HUES48 (cell line): ENCODE results near the gene GLRA3.

ENCODE experiments used
- H3K27ac ChIP-seq: one replicate; pipeline ENCODE4 v1.7.0; 2013; ENCODE audit warnings: low read depth, low read length, inconsistent platforms
- H3K27me3 ChIP-seq: 2 replicates; pipeline ENCODE4 v1.6.1; 2013; ENCODE audit warnings: mild to moderate bottlenecking, low read length; ENCODE audit not compliant: control insufficient read depth, insufficient read depth
- H3K36me3 ChIP-seq: 2 replicates; pipeline ENCODE4 v1.6.1; 2013; ENCODE audit warnings: low read length; ENCODE audit not compliant: control insufficient read depth, insufficient read depth
- H3K4me1 ChIP-seq: 2 replicates; pipeline ENCODE4 v1.6.1; 2013; ENCODE audit warnings: mild to moderate bottlenecking, low read length; ENCODE audit not compliant: control insufficient read depth, insufficient read depth
- H3K4me3 ChIP-seq: 2 replicates; pipeline ENCODE4 v1.5.1; 2013; ENCODE audit warnings: mild to moderate bottlenecking, low read depth, low read length
- H3K9ac ChIP-seq: 2 replicates; pipeline ENCODE4 v1.6.1; 2013; ENCODE audit warnings: mild to moderate bottlenecking, low read depth, low read length, moderate library complexity
- H3K9me3 ChIP-seq: 2 replicates; pipeline ENCODE4 v1.6.1; 2013; ENCODE audit warnings: low read length; ENCODE audit not compliant: control insufficient read depth, insufficient read depth

GLRA3 gene

GRCh38 chr4:174596513-174596912, 232.5 kb downstream of the GLRA3 start:
- Histone ChIP-seq H3K9me3 (no peaks in the 10 kb centered on the region), H3K4me1 (no peaks in the 10 kb centered on the region), H3K27me3 (no peaks in the 10 kb centered on the region), H3K4me3 (no peak overlapping the region), H3K36me3 (no peaks in the 10 kb centered on the region), H3K9ac (no peak overlapping the region), H3K27ac (no peak overlapping the region)

GRCh38 chr4:174595141-174595929, 233.7 kb downstream of the GLRA3 start:
- Histone ChIP-seq H3K4me3 (no peak overlapping the region), H3K4me1 (peaks cover 4% of the 10 kb centered on the region), H3K27ac (no peak overlapping the region), H3K9me3 (no peaks in the 10 kb centered on the region), H3K9ac (no peak overlapping the region), H3K36me3 (no peaks in the 10 kb centered on the region), H3K27me3 (no peaks in the 10 kb centered on the region)

GRCh38 chr4:174593701-174594100, 235.3 kb downstream of the GLRA3 start:
- no peaks in the 10 kb centered on the region for H3K9me3 ChIP-seq
- no peak overlapping the region for H3K9ac ChIP-seq
- no peak overlapping the region for H3K4me3 ChIP-seq
- H3K36me3 ChIP-seq = no peaks in the 10 kb centered on the region
- peaks cover 14% of the 10 kb centered on the region for H3K4me1 ChIP-seq
- H3K27ac ChIP-seq = no peak overlapping the region
- no peaks in the 10 kb centered on the region for H3K27me3 ChIP-seq

GRCh38 chr4:174592985-174593335, 236.1 kb downstream of the GLRA3 start:
- H3K9me3 ChIP-seq = 0 out of 2 replicates have a peak, but pooled peaks cover 4% of the 10 kb centered on the region
- no peak overlapping the region for H3K9ac ChIP-seq
- H3K4me3 ChIP-seq = no peak overlapping the region
- peaks cover 14% of the 10 kb centered on the region for H3K4me1 ChIP-seq
- no peaks in the 10 kb centered on the region for H3K27me3 ChIP-seq
- no peak overlapping the region for H3K27ac ChIP-seq
- H3K36me3 ChIP-seq = no peaks in the 10 kb centered on the region

- H3K4me3 ChIP-seq = no peak overlapping the region
- H3K9me3 ChIP-seq = 0 out of 2 replicates have a peak, but pooled peaks cover 8% of the 10 kb centered on the region
These were observed 236.6 kb downstream of the GLRA3 start for GRCh38 chr4:174592256-174592984.

GRCh38 chr4:174591243-174592021, 237.6 kb downstream of the GLRA3 start:
- Histone ChIP-seq H3K27ac (no peak overlapping the region), H3K4me1 (peaks cover 14% of the 10 kb centered on the region), H3K9me3 (peaks cover 14% of the 10 kb centered on the region; the same call in 1 of the 2 replicates), H3K4me3 (no peak overlapping the region), H3K36me3 (no peaks in the 10 kb centered on the region), H3K27me3 (no peaks in the 10 kb centered on the region), H3K9ac (no peak overlapping the region)

More at GRCh38 chr4:174592256-174592984, 236.6 kb downstream of the GLRA3 start:
- Histone ChIP-seq H3K9ac (no peak overlapping the region), H3K36me3 (no peaks in the 10 kb centered on the region), H3K4me1 (peaks cover 14% of the 10 kb centered on the region), H3K27me3 (no peaks in the 10 kb centered on the region), H3K27ac (no peak overlapping the region)

GRCh38 chr4:174590336-174590735, 238.7 kb downstream of the GLRA3 start:
- Histone ChIP-seq H3K9me3 (peaks cover 14% of the 10 kb centered on the region; the same call in 1 of the 2 replicates), H3K4me3 (no peak overlapping the region; the same call in 1 of the 2 replicates), H3K27me3 (no peaks in the 10 kb centered on the region), H3K36me3 (no peaks in the 10 kb centered on the region), H3K27ac (no peak overlapping the region), H3K4me1 (peaks cover 14% of the 10 kb centered on the region), H3K9ac (no peak overlapping the region)
